ENCODE results near the gene TRDN.
A peak's percentile ranks its signal among the peaks of the same experiment; 100 is the strongest.

TRDN gene

GRCh38 chr6:123529058-123529457 lies 107.7 kb downstream of the TRDN start:
- no peak overlapping the region for H3K4me3 ChIP-seq (ENCODE audit: low read depth, low read length)
- TF ChIP-seq CTCF (IDR thresholded peaks at IDR 0.05; ENCODE audit: control insufficient read depth, extremely low read depth, insufficient read depth): no peak
- DNase-seq (ENCODE audit: low read depth): no peak

GRCh38 chr6:123527406-123527805 lies 109.3 kb downstream of the TRDN start:
- TF ChIP-seq CTCF (IDR thresholded peaks at IDR 0.05; ENCODE audit: control insufficient read depth, extremely low read depth, insufficient read depth): no peak
- DNase-seq (ENCODE audit: low read depth): no peak
- H3K4me3 ChIP-seq (ENCODE audit: low read depth, low read length): no peak overlapping the region

GRCh38 chr6:123526128-123526527 lies 110.6 kb downstream of the TRDN start:
- no peak for DNase-seq (ENCODE audit: low read depth)
- no peak overlapping the region for H3K4me3 ChIP-seq (ENCODE audit: low read depth, low read length)
- TF ChIP-seq CTCF (IDR thresholded peaks at IDR 0.05; ENCODE audit: control insufficient read depth, extremely low read depth, insufficient read depth): no peak

- no peak overlapping the region for H3K4me3 ChIP-seq (ENCODE audit: low read depth, low read length)
- no peak for DNase-seq (ENCODE audit: low read depth)
- no peak for TF ChIP-seq CTCF (IDR thresholded peaks at IDR 0.05; ENCODE audit: control insufficient read depth, extremely low read depth, insufficient read depth)
Observed at GRCh38 chr6:123524781-123525180, 112.0 kb downstream of the TRDN start.

GRCh38 chr6:123520217-123520616 lies 116.5 kb downstream of the TRDN start:
- TF ChIP-seq CTCF (IDR thresholded peaks at IDR 0.05; ENCODE audit: control insufficient read depth, extremely low read depth, insufficient read depth): no peak
- no peak for DNase-seq (ENCODE audit: low read depth)
- no peak overlapping the region for H3K4me3 ChIP-seq (ENCODE audit: low read depth, low read length)

GRCh38 chr6:123519189-123519505 lies 117.6 kb downstream of the TRDN start:
- TF ChIP-seq CTCF (IDR thresholded peaks at IDR 0.05; ENCODE audit: control insufficient read depth, extremely low read depth, insufficient read depth): no peak
- H3K4me3 ChIP-seq (ENCODE audit: low read depth, low read length): no peak overlapping the region
- peak; percentile 59 for DNase-seq (ENCODE audit: low read depth)

GRCh38 chr6:123518441-123519188 lies 118.1 kb downstream of the TRDN start:
- no peak for TF ChIP-seq CTCF (IDR thresholded peaks at IDR 0.05; ENCODE audit: control insufficient read depth, extremely low read depth, insufficient read depth)
- no peak for DNase-seq (ENCODE audit: low read depth)
- H3K4me3 ChIP-seq (ENCODE audit: low read depth, low read length): no peak overlapping the region
